HG02840 (cell line): Measurements from ENCODE around the gene UBD.

Experiments used
- ATAC-seq: cut with Tn5 transposase; IDR thresholded peaks from one replicate; pipeline ENCODE4 v1.9.1; 2021; ENCODE audit warnings: mild to moderate bottlenecking, moderate library complexity, moderate number of reproducible peaks; ENCODE audit not compliant: unreplicated experiment, low FRiP score

The UBD gene

DNA sequence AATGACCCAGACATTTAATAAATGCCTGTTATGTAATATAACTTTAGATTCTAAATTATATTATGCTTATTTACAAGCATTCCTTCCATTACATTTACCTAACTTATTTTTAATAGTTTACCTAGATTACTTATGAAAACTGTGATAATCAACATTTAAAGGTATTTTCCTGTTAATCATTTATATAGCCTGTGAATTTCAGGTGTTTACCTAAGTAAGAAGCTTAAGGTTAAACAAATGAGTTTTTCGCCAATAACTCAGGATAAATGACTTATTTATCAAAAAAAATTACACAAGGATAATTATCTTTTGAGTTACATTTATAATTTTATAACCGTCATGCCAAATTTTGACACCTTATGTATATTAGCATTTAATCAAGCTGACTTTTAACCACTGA is 35.5 kb downstream of the UBD start:
- no peak for ATAC-seq

DNA sequence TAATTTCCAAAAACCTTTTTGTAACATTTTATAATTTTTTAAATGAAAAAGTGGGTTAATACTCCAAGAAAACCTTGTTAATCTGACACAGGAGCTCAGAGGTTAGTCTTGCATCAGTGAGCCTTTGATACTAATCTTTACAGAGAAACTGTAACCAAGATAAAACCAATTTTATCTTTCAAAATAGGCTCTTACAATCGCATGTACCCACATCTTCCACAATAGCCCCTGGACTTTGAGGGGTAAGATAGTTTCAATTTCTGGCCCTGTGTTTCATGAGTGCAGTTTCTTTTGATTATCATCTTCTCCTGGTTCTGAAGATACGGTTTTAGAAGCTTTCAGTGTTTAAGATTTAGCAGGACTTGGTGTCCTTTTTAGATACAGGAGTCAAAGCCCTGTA is 37.3 kb downstream of the UBD start:
- ATAC-seq: no peak

DNA sequence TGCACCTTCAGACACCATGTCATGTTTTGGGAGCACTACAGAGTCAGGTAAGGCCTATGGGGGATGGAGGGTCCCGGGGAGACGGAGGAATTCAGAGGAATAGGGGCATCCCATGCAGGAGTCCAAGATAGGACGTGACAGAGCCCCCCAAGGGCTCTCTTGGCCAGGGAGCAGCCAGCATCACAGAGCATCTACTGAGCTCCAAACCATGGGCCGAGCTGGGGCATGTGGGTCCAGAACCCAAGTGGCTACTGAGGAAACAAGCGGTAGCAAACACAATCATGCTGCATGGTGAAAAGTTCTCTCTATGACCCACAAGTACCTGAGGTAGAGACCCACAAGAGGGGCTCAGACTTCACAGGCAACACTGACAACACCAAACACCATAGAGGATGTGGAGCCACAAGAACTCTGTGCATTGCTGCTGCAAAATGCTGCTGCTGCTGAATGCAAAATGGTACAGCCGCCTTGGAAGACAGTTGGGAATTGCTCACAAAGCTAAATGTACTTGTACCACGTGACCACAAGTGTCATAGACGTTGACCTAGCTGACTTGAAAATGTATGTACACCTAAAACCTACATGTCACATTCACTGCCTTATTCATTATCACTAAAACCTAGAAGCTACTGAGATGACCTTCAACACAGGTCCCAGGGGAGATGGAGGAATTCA is 38.4 kb downstream of the UBD start:
- ATAC-seq: no peak

DNA sequence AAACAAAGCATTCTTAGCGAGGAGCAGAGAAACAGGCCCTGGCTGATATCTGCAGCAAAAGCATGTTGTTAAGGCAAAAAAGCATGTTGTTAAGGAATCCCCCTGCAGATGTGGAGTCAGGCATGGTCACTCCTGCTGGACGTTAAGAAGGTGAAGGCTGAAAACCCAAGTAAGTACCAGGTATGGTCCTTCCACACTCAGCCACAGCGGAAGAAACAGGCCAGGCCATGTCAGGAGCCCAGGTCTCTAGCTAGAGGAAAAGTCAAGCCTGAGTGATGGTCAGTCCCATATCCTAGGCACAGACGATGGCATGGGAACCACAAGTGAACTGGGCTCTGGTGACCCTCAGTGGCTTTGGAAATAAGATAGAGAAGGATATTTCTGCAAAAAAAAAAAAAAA is 39.3 kb downstream of the UBD start:
- no peak for ATAC-seq

DNA sequence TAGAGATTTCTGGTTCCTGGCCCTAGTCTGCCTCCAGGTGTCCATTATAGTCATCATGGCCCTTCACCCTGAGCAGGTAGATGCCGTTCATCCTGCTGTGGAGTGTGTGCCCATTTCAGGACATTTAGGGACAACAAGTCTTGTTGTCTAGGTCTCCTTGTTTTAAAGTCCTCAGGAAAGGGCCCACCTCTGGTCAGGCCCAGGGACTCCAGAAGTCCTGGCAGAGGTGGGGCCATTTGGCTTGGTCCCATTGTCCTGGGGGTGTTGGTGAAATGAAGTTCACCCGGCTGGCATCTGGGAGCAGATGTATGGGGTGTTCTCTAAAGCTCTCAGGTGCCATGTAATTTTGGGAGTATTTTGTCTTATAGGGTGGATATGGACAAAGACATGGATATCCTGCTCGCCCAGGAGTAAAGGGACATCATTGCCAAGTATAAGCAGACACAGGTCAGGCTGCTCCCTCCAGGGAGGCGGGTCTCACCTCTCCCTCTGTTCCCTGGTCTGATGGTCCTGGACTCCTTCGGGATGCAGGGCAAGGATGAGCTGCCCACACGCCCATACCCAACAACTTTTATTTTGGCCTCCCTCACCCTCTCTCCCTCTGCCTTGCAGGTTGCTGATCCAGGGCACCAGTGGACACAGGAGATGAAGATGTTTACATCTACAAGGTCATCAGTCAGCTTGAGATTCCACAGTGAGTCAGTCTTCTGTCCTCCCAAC is 40.1 kb downstream of the UBD start:
- no peak for ATAC-seq

DNA sequence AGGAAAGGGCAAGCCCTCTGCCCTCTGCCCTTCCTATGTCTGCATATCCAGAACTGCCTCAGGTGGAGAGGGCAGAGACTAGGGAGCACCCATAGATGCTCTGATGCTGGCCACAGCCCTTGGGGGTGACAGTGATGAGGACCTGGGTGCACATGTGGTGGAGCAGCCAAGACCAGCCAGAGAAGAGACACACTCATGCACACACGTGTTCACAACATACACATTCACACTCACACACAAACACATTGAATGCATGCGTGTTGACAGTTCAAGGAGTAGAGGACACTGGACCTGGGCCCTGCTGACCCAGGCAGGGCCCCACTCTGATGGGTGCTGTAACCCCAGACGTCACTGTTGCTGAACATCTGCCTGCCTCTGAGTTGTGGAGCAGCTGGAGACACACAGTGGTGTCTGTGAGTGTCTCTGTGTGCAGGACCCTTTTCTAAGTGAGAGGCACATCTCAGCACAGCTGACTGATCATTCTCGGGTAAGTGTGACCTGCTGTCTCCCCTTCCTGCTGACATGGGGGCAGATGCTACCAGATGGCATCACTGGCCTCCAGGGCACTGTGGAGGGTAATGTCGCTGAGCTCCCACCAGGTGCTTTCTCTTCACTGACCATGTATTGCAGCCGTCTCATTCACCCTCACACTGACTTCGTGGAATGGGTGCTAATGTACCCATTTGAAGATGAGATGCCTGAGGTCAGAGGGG is 41.6 kb downstream of the UBD start:
- ATAC-seq: no peak

DNA sequence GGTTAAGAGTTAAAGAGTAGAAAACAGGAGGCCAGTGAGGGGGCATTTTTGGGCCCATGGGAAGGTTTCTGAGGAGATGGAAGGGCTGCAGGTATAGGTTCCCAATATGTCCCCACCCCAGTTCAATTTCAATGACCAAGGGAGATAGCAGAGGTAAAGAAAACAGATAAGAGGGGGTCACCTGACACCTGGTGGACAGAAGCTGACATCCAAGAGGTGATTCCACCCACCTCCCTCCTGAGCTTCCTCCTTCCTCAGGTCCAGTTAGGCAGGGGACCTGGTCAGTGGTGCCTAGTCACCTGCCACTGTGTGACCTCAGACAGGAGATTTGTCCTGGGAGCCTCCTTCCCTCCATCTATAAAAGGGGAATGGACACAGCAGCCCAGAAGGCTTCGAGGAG is 42.3 kb downstream of the UBD start:
- ATAC-seq: no peak

DNA sequence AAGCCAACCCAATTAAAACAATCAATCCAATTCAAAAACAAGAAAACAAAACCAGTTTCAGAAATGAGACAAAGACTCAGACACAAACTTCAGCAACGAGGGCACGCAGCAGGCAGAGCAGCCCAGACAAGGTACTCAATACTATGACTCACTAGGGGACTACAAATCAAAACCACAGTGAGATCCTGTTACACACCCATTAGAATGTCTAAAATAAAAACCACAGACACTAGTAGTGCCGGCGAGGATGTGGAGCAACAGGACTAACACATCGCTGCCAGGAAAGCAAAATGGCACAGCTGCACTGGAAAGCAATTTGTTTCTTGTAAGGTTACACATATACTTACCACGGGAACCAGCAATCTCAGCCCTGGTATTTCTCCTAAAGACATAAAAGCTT is 43.4 kb downstream of the UBD start:
- no peak for ATAC-seq

DNA sequence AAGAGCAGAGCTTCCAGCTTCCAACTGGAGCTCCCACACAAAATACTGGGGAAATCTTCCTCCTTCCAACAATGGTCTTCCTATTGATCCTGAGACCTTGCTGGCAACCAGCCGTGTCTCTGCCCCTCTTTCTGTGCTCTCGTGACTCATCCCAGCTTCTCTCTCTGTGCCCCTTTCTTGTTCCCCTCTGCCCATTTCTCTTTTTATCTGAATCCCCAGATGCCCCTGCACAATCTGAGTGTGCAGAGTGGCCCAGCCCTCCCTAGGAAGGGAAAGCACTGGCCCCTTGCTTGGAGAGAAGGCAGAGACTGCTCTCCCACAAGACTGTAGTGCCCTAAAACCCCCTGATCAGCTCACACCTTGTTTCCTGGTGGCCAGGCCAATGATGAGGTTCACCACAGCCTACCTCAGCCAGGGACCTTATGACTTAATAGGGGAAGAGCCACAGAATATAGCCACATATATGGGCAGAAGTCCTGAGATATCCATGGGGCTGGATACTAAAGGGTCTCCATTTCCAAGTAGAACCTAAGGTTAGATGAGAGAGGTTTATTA is 48.7 kb downstream of the UBD start:
- no peak for ATAC-seq

DNA sequence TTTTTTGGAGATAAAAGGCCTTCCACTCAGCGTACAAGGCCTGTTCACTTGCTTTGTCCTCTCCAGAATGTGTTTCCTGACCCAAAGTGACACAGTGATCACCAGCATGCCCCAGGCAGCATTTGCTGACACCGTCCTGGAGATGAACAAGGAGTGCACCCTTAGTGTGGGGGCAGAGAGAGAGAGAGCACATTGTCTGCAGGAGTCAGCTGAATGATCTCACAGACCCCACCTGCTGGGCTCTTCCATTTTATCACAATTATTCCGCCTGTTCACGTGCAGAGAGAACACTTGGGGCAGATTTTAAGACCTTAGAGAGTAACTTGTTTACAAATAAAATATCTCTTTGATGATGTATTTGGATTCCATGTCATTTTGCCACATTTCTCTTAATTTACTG is 49.3 kb downstream of the UBD start:
- no peak for ATAC-seq

DNA sequence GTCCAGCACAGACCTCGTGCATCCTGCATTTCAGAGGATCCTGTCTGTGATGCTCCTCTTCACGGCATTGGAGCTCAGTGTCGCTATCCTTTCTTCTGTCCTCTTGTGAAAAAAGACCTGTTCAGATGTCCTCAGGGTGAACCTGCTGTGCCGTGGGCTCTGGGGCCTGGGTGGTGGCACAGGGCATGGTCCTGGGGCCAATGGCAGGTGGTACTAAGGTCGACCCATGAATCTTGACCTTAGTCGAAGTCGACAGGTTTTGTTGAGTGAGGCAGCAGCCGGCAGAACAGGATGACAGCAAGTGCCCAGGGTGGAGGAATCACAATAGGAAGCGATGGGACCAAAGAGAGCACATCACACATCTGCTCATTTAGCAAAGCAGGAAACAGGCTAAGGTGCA is 49.8 kb downstream of the UBD start:
- ATAC-seq: no peak

DNA sequence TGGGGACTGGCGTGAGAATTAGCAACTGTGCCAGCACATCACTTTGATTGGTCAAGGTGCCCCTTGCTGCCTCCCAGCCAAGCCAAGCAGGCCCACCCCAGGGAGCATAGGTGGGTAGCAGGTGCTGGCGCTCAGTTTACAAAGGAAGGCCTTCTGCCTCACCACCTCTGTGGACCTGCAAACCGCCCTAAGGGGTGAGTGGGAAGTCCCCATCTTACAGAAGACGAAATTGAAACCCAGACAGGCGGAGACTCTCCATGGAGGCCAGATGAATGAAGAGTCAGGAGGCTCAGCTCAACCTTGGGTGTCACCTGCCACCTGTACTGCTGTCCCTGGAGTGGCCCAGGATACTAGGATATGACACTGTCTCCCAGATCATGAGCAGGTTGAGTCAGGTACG is 50.3 kb downstream of the UBD start:
- no peak for ATAC-seq

DNA sequence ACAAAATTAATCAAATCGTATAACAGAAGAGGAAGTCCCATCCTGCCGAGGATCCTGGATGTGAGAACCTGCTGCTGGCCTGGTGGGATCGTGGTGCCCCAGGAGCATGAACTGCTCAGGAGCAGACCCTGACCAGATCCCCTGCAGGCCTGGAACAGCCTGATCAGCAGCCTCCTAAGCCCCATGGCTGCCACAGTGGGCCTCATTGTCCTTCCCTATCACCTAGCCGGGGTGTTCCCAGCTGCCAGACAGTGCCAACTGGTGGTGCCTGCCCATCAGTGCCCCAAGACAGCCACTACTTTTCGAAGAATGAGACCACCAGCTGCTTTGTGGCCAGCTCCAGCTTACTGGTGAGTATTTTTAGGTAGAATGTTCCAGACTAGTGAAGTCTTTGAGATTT is 52.2 kb downstream of the UBD start:
- ATAC-seq: no peak

DNA sequence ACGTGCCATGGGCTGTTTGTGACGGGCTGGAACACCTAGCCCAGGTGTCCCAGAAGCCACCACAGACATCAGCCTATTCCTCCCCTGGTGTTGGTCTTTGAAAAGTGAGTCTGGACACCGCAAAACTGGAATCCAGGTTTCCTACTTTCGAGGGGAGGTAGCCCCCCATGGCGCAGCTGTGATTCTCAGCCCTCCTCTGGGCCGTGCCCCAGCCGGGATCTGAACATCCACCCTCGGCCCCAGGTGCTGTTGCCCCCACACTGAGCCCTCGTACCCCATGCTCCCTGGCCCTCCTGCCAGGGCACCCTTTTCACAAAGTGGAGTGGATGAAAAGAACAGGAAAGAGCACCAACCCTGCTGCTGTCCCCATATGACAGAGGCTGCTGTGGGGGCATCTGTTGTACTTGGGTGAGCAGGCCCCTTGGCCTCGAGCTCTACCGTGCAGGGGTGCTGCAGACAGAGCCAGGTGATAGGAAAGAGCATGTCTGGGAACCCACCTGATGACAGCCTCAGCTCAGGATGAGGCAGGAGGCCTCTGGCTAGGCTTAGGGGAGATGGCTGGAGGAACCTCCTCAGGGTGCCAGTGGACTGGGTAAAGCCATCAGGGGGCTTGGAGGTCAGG is 53.0 kb downstream of the UBD start:
- no peak for ATAC-seq

DNA sequence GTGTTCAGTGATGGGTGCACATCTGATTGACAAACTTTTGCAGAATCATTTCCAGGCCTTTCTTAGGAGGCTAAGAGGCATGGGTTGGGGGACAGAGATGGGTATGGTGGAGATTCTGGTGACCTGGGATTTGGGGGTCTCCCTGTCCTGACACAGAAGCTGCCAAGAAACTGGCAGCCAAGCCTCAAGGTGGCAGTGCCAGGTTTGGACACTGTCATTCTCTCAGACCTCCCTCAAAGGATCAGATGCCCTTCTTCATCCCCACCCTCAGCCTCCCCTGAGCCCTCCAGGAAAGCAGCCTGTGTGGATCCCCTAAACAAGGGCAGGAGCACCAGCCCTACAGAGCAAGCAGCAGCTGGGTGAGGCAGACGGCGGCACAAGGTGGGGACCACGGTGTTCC is 53.7 kb downstream of the UBD start:
- ATAC-seq: no peak
